Mucosa of gallbladder (tissue), 1 donor: ENCODE measurements around the gene ARHGAP27. TPM values are rescaled to one million over a fixed set of nuclear protein-coding genes. Genes with fewer than 3 reads are reported as not detected.
"Not testable (repeated sequence)": the region's sequence is repeated elsewhere in the genome, so short reads cannot be mapped to it uniquely, and the experiment has no call there.

Experiments
- DNase-seq: peaks from one replicate; pipeline ENCODE4 v3.0.0-alpha.2; 2020; ENCODE audit warnings: low spot score
- total RNA-seq: library from RNA; stranded (reverse); gene quantifications from one replicate; pipeline ENCODE4 v1.2.1, GENCODE V29; 2021
- donor health status: DM: no; HTN: no; CAD: no.

The ARHGAP27 gene, protein sequence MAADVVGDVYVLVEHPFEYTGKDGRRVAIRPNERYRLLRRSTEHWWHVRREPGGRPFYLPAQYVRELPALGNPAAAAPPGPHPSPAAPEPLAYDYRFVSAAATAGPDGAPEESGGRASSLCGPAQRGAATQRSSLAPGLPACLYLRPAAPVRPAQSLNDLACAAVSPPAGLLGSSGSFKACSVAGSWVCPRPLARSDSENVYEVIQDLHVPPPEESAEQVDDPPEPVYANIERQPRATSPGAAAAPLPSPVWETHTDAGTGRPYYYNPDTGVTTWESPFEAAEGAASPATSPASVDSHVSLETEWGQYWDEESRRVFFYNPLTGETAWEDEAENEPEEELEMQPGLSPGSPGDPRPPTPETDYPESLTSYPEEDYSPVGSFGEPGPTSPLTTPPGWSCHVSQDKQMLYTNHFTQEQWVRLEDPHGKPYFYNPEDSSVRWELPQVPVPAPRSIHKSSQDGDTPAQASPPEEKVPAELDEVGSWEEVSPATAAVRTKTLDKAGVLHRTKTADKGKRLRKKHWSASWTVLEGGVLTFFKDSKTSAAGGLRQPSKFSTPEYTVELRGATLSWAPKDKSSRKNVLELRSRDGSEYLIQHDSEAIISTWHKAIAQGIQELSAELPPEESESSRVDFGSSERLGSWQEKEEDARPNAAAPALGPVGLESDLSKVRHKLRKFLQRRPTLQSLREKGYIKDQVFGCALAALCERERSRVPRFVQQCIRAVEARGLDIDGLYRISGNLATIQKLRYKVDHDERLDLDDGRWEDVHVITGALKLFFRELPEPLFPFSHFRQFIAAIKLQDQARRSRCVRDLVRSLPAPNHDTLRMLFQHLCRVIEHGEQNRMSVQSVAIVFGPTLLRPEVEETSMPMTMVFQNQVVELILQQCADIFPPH
- total RNA-seq, result 98.1 TPM

DNA sequence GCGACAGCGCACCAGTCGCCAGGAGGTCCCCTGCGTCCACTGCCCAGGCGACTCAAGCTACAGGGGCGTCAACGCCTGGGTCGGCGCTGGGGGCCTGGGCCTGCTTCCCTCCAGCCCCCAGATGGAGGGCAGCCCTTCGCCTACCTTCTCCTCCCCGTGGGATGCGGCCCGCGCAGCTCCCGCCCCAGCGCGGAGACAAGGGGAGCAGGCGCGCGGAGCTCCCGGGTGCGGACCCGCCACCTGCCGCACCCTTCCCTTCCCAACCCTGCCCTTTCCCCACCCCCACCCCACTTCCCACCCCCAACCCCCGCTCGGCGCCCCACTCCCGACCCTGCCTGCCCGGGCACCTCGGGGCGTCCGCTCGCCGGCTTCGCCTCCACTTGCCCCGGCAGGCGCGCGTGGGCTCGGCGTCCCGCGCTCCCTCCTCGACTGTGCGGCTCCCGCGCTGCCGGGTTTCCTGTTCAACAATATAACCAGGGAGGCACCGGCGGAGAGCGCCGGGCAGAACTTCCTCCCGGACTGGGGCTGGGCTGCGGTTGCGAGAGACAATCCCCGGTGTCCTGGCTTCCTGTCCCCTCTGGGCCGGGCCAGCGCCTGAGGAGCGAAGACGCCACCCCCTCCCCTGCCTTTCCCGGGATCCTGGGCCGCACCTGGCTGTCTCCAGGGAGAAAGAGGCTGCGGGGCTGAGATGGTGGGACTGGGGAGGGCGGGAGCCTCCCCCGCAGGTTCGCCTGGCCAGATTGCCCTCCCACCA, at the start of gene ARHGAP27:
Gene ARHGAP27, minus strand, starts transcription at position 466 of the 754 bp plus-strand sequence. CDS start 2,591 bp downstream, outside the sequence.
- DNase-seq, result no peak

DNA sequence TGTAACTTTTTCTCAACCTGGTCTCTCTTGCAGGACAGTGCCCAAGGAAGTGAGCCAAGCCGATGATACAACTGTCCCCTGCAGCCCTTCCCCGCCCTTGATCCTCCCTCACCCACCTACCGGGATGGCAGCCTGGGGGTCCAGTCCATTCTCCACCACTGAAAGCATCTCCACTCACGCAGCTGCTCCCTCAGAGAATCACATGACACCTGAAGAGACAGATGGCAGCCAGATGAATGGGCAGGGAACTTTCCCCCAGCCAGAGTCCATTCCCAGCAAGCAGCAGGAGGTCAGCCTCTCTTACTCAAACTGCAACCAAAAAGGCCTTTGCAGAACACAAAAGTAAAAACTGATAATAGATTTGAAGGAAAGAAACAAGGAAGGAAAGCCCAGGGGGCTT, 49.6 kb upstream of the ARHGAP27 start:
- not testable (repeated sequence) for DNase-seq

DNA sequence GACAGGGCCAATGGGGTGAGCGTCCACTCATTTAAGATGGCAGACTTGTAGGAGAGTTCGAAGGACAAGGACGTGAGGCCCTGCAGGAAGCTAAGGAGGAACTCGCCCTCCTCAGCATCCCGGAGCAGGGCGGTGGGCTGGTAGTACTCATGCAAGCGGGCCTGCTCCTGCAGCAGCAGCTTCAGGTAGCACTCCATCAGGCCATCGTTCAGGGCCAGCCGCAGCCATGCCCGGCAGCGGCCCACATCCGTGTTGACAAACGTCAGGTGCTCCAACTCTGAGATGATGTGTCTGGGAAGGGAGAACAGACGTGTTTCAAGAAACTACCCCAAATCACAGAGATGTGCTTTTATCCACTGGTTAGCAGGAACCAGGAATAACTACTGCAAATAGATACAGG, 42.8 kb upstream of the ARHGAP27 start:
- DNase-seq, result not testable (repeated sequence)

DNA sequence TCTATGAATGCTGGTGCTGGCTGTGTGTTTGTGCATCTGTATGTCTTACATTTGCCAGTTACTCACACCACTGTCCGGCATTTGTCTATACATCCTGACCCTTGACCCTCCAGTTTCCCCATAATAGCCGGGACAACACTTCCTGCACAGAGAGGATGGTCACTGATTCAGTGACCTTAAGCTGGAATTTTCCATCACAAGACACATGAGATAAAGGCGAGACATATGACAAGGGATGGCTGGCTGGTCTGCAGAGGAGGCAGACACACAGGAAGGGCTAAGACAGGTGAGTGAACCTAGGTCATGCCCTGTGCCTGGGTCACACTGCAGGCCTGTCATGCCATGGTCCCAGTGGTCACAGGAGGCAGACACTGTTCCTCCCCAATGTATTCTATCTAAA, 39.6 kb upstream of the ARHGAP27 start:
- DNase-seq, result not testable (repeated sequence)

DNA sequence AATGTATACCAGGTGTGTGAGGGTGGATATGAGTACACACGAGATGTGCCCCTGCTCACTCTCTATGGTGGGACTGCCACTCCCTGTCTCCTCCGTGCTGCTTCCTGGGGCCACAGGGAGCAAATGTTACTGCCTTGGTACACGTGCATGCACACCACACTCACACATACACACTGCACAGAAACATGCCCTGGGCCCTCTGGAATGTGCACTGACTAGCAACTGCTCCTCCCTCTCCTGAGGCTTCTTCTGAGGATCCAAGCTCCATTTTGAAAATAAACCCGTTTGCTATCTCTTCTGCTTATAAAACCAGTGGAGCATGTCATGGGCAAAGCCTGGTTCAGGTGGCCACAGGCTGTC, 36.5 kb upstream of the ARHGAP27 start:
- not testable (repeated sequence) for DNase-seq

DNA sequence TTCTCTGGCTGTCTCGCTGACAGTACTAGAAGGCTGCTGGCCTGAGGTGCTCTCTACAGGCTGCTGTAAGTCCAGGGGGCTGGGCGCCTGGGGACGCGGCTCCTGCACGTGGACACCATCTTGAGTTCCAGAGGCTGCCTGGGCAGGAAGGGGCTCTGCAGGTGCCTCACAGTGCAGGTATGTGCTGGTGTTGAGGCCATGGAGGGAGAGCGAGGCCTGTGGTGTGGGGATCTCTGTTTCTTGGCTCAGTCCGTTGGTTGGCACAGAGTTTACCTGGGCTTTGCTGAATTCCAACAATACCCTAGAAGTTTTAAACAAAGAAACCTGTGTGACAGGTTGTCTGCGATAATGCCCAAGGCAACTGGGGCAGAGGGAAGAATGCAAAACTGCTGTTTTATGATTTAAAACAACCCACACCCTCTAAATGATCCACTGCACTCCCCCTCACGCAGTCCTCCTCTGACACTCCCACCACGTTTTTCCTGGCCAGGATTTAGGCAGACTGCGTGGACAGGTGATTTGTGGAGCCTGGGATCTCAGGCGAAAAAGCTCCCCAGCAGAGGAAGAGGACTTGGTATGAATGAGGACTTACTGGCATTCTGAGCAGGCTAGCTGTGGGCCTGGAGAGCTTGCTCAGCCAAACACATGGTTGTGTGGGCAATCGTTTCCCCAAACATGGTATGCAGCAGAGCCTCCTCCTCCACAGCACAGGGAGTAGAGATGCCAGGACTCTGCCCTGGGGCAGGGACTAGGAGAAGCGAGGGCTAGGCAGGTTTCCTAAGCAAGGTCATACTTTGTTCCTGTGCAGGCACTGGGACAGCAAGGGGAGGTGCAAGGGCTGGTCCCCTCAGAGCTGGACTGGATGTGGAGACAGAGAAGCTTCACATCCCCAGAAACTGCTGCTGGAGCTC, 35.9 kb upstream of the ARHGAP27 start:
- not testable (repeated sequence) for DNase-seq

DNA sequence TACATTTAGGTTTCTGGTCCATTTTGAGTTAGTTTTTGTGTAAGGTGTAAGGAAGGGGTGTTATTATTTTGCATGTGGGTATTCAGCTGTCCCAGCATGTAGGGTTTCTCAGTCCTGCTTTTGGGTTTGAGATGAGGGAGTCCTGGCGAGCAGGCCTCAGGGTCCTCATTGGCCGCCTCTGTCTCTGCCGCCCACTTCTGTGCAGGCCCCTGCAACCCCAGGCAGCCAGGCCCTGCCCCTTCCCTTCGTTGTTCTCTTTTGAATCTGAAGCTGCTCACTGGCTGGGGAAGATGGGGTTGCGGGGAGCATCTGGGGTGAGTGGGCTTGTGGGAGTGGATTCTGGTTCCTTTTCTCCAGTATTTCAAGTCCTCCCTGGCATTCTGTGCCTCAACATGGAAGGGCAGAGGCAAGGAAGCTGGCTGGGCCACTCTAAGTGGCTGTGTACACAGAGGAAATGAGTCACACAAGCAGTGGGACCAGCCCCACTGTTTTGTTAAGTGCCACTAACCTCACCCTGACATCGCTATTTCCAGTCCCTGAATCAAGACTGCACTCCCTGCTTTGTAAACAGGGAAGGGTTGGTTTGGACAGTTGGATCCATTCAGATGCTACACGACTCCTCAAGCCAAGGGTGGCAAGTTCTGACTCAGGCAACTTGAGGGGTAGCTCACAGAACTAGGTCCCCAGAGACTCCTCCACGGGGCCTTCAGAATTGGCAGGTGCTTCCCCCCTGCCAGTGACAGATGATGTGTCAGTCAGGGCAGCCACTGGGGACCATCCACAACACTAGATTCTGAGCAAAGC, 29.1 kb upstream of the ARHGAP27 start:
- DNase-seq, result peak; percentile 59

DNA sequence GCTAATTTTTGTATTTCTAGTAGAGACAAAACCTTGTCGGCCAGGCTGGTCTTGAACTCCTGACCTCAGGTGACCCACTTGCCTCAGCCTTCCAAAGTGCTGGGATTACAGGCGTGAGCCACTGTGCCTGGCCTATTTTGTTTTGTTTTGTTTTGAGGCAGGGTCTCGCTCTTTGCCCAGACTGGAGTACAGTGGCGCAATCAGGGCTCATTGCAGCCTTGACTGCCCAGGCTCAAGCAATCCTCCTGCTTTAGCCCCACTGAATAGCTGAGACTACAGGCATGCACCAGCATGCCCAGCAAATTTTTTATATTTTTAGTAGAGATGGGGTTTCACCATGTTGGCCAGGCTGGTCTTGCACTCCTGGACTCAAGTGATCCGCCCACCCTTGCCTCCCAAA, 27.8 kb upstream of the ARHGAP27 start:
- not testable (repeated sequence) for DNase-seq

DNA sequence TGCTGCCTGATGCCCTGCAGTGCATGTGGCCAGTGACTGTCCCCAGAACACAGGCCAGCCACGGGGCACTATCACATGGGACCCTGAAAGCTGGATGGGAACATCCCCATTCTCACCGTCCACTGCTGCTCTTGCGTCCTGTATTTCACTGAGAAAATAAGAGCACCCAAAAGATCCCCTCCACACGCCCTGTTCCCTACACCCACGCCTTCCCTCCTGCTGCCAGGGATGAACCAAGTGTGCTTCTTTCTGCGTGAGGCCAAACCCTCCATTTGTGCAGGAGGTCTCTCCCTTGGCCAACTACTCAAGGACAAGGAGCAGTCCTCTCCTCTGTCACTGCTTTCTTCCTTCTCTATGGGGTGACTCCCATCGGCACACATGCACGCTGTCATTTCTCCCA, 21.7 kb upstream of the ARHGAP27 start:
- DNase-seq, result not testable (repeated sequence)

DNA sequence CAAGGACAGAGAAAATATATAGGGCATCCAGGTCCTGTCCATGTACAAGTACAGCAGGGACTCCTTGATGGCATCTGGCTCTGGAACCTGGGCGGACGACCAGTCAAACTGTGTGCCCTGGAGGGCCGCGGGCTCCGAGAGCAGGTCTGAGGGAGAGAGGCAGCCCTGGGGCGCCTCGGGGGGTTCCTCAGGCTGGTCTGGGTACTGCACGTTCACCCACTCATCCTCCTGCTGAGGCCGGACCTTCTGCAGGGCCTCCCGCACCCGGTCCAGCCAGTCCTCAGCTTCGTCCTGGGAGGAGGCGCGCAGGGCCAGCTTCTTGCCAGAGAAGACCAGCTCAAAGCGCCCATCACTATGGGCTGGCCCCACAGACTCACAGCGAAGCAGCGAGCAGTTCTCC, 21.1 kb upstream of the ARHGAP27 start:
- not testable (repeated sequence) for DNase-seq

DNA sequence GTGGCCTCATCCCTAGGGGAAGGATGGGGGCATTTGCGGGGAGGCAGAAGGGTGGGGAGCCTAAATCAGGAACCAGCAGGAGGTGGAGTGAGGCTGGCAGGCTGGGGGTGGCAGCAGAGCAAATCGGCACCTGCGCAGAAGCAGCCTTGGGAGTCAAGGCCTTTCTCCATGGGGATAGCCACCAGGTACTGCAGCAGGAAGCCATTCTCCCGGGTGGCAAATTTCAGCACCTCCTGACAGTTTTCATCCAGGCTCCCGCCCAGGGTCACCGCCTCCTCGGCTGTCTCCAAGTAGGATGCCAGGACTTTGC, 20.5 kb upstream of the ARHGAP27 start:
- not testable (repeated sequence) for DNase-seq

DNA sequence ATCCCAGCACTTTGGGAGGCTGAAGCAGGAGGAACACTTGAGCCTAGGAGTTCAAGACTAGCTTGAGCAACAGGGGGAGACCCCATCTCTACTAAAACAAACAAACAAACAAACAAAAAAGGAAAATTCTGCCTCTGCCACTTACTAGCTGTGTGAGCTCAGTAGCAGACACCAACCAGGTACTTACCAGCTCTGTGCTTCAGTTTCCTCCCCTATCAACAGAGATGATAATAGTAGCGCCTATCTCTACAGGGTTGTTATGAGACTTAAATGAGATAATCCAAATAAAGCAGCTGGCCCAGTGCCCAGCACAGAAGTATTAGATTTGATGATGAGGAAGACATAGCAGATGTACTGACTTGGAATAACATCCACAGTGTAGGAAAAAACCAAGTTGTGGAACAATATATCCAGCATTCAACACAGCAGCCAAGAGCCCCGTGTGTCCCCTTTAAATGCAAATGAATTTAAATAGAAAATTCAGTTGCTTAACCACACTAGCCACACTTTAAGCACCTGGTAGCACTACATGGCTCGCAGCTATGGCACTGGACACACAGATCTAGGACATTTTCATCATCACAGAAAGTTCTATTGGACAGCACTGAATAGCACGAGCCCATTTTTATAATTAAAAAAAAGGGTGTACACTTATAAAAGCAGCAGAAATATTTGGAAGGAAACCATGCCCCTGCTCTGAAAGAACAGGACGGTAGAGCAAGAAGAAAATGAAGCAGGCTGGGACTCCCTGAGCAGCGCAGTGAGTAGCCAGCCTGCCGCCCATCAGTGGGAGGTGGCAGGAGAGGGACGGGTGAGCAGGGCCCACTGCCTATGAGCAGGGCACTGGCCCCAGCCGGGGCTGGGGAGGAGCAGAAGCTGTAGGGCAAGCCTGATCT, 19.9 kb upstream of the ARHGAP27 start:
- not testable (repeated sequence) for DNase-seq

DNA sequence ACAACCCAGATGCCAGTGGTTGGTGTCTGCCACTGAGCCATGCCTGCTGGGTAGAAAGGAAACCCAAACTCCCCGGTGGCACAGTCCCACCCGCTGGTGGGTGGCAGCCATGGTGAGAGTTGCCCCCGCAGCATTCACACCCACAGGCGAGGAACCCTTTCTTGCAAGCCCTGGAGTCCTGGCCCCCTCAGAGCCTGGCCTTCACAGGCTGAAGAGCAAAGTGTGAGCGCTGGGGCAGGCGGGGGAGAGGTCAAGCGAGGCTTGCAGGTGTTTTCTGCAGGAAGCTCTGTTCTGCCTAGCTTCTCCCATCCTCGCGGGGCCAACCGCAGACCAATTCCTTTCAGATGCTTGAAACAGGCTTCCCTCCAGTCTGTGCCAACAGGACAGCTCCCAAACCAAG, 19.0 kb upstream of the ARHGAP27 start:
- DNase-seq, result not testable (repeated sequence)

DNA sequence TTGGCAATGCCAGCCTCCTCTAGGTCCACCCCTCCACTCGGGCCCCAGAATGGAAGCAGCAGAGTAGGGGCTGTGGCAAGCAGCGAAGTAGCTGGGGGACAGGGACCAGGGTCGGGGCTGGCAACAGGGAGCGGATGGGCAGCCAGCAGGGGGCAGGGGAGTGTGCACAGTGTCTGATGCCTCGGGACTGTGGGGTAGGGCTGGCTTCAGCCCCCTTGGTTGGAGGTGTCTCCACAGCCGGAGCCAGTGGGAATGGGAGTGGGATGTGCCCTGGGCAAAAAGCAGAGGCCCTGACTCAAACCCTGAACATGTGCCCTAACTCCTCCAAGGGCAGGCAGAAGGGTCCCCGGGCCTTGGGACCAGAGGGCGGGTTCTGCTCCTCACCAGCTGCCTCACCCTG, 18.5 kb upstream of the ARHGAP27 start:
- DNase-seq, result no peak

DNA sequence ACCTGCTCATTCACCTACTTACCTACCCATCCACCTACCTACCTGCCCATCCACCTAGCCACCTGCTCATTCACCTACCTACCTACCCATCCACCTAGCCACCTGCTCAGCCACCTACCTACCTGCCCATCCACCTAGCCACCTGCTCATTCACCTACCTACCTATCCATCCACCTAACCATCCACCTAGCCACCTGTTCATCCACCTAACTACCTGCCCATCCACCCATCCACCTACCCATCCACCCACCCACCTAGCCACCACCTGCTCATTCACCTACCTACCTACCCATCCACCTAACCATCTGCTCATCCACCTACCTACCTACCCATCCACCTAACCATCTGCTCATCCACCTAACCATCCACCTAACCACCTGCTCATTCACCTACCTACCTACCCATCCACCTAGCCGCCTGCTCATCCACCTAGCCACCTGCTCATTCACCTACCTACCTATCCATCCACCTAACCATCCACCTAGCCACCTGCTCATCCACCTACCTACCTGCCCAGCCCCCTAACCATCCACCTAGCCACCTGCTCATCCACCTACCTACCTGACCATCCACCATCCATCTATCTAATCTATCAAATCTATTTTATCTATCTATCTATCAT, 17.1 kb upstream of the ARHGAP27 start:
- DNase-seq, result not testable (repeated sequence)

DNA sequence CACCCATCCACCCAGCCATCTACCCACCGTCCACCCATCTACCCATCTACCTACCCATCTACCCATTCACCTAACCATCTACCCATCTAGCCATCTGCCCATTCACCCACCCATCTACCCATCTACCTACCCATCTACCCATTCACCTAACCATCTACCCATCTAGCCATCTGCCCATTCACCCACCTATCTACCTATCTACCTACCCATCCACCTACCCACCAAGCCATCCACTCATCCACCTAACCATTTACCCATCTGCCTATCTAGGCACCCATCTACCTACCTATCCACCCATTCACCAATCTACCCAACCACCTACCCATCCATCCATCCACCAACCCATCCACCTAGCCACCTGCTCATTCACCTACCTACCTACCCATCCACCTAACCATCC, 16.6 kb upstream of the ARHGAP27 start:
- DNase-seq, result not testable (repeated sequence)

DNA sequence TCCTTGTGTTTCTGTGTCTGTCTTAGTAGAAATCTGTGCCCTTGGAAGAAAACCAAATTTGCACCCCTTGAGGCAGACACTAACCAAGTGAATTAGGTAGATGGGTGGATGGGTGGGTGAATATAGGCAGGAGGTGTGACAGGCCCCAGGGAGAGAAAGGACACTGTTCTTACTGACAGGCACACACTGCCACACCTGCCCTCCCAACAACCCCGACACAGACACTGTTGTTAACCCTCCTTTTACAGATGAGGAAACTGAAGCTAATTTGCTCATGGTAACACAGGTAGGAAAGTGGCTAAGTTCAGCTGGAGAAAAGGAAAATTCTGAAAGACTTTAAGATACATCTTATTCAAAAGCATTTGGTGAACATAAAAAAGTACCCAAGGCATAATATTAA, 15.8 kb upstream of the ARHGAP27 start:
- DNase-seq, result not testable (repeated sequence)

DNA sequence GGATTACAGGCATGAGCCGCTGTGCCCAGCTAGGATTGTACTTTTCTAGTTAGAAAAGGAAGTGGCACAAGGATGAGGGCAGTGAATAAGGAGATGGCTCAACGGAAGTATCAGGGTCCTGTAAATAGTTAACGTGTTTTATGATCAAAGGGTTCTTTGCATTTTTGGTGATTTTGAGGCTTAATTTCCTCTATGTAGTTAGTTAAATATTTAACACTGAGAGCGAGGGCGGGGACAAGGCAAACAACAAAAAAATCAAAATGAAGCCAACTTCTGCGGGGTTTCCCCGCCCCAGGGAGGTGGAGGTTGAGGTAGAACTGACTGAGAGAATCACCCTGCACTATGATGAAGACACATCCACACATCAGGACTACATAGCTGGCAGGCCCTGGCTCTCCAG, 15.4 kb upstream of the ARHGAP27 start:
- not testable (repeated sequence) for DNase-seq

DNA sequence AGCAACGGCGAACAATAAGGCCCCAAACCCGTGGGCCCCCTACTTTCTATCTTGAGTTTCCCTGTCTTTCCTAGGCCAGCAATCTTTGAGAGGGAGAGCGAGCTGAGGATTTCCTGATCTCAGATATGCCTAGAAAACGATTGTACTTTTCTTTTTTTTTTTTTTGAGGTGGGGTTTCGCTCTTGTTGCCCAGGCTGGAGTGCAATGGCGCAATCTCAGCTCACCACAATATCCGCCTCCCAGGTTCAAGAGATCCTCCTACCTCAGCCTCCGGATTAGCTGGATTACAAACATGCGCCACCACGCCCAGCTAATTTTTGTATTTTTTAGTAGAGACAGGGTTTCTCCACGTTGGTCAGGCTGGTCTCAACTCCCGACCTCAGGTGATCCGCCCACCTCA, 15.0 kb upstream of the ARHGAP27 start:
- DNase-seq, result not testable (repeated sequence)
